ENCODE data around the gene OSBPL2. TPM values are rescaled to one million over a fixed set of nuclear protein-coding genes. Genes with fewer than 3 reads are reported as not detected.

Gene OSBPL2
- total and polyA plus RNA-seq, 4 experiments from 2014 or later, result 14.8 to 84.4 (median 49.1) TPM

- CTCF ChIA-PET (ENCODE audit: partially characterized antibody), result no interaction called here
- intact Hi-C loops (cut with micrococcal nuclease), result no loop called here
- H3K4me3 Mint-ChIP-seq, result no peak overlapping the region
These were observed 69.1 kb downstream of the OSBPL2 start for GRCh38 chr20:62307226-62308101.

GRCh38 chr20:62308102-62308822, 69.9 kb downstream of the OSBPL2 start:
- ChIA-PET CTCF (ENCODE audit: partially characterized antibody) (no interaction called here), POLR2A (ENCODE audit: partially characterized antibody) (no interaction called here)
- H3K4me3 ChIP-seq (ENCODE audit: low read length in 2 of 2), result no peak overlapping the region
- peaks cover 40% of the 10 kb centered on the region for H3K36me3 ChIP-seq (ENCODE audit: insufficient read depth, low read length)
- intact Hi-C loops (cut with micrococcal nuclease), result no loop called here
- Mint-ChIP-seq H3K27me3 (no peaks in the 10 kb centered on the region), H3K27ac (no peak overlapping the region), H3K9me3 (no peaks in the 10 kb centered on the region), H3K4me3 (no peak overlapping the region), H3K36me3 (peaks cover 11 to 24% of the 10 kb centered on the region in 2 donors), H3K4me1 (peaks cover 7 to 25% (median 16%) of the 10 kb centered on the region in 4 donors)
- no peaks in the 10 kb centered on the region for H3K9me3 ChIP-seq (ENCODE audit: control insufficient read depth in 1 of 2, low read length in 2 of 2)
- DNase-seq, result peak in 1 of 5 donors; percentile 33
- no peak overlapping the region for H3K27ac ChIP-seq (ENCODE audit: low read depth, low read length)
- peaks cover 27% of the 10 kb centered on the region for H3K4me1 ChIP-seq (ENCODE audit: insufficient read depth, low read length)
- no peaks in the 10 kb centered on the region for H3K27me3 ChIP-seq (ENCODE audit: insufficient read depth, low read length)

More at GRCh38 chr20:62307226-62308101, 69.1 kb downstream of the OSBPL2 start:
- H3K27ac Mint-ChIP-seq, result no peak overlapping the region
- H3K9me3 Mint-ChIP-seq, result no peaks in the 10 kb centered on the region
- DNase-seq, result peak in 1 of 5 donors; percentile 39
- peaks cover 27% of the 10 kb centered on the region for H3K4me1 ChIP-seq (ENCODE audit: insufficient read depth, low read length)
- H3K4me3 ChIP-seq (ENCODE audit: low read length in 2 of 2), result no peak overlapping the region
- H3K4me1 Mint-ChIP-seq, result peaks cover 7 to 25% (median 18%) of the 10 kb centered on the region in 4 donors
- peaks cover 40% of the 10 kb centered on the region for H3K36me3 ChIP-seq (ENCODE audit: insufficient read depth, low read length)
- POLR2A ChIA-PET (ENCODE audit: partially characterized antibody), result no interaction called here
- H3K27ac ChIP-seq (ENCODE audit: low read depth, low read length), result no peak overlapping the region
- H3K27me3 Mint-ChIP-seq, result no peaks in the 10 kb centered on the region
- no peaks in the 10 kb centered on the region for H3K9me3 ChIP-seq (ENCODE audit: control insufficient read depth in 1 of 2, low read length in 2 of 2)
- no peaks in the 10 kb centered on the region for H3K27me3 ChIP-seq (ENCODE audit: insufficient read depth, low read length)
- H3K36me3 Mint-ChIP-seq, result peaks cover 11 to 27% of the 10 kb centered on the region in 2 donors

- Mint-ChIP-seq H3K4me3 (no peak overlapping the region), H3K27me3 (no peaks in the 10 kb centered on the region), H3K9me3 (no peaks in the 10 kb centered on the region), H3K27ac (no peak overlapping the region), H3K4me1 (peaks cover 3 to 14% (median 7%) of the 10 kb centered on the region in 4 donors), H3K36me3 (peaks cover 11 to 16% of the 10 kb centered on the region in 2 donors)
- peaks cover 17% of the 10 kb centered on the region for H3K4me1 ChIP-seq (ENCODE audit: insufficient read depth, low read length)
- no peak overlapping the region for H3K4me3 ChIP-seq (ENCODE audit: low read length in 2 of 2)
- no peak overlapping the region for H3K27ac ChIP-seq (ENCODE audit: low read depth, low read length)
- CTCF ChIA-PET (ENCODE audit: partially characterized antibody), result no interaction called here
- POLR2A ChIA-PET (ENCODE audit: partially characterized antibody), result no interaction called here
- peak in 1 of 5 donors; percentile 5 for DNase-seq
- H3K27me3 ChIP-seq (ENCODE audit: insufficient read depth, low read length), result no peaks in the 10 kb centered on the region
- H3K9me3 ChIP-seq (ENCODE audit: control insufficient read depth in 1 of 2, low read length in 2 of 2), result no peaks in the 10 kb centered on the region
- H3K36me3 ChIP-seq (ENCODE audit: insufficient read depth, low read length), result peaks cover 40% of the 10 kb centered on the region
- intact Hi-C loops (cut with micrococcal nuclease), result no loop called here
These were observed 71.0 kb downstream of the OSBPL2 start for GRCh38 chr20:62309198-62309944.

GRCh38 chr20:62309947-62310756, 71.8 kb downstream of the OSBPL2 start:
- Histone ChIP-seq H3K4me3 (ENCODE audit: low read length in 2 of 2) (no peak overlapping the region), H3K36me3 (ENCODE audit: insufficient read depth, low read length) (peaks cover 38% of the 10 kb centered on the region), H3K27me3 (ENCODE audit: insufficient read depth, low read length) (no peaks in the 10 kb centered on the region), H3K4me1 (ENCODE audit: insufficient read depth, low read length) (peaks cover 9% of the 10 kb centered on the region), H3K27ac (ENCODE audit: low read depth, low read length) (no peak overlapping the region), H3K9me3 (ENCODE audit: control insufficient read depth in 1 of 2, low read length in 2 of 2) (no peaks in the 10 kb centered on the region)
- intact Hi-C loops (cut with micrococcal nuclease), result no loop called here
- peak in 1 of 5 donors; percentile 24 for DNase-seq
- H3K9me3 Mint-ChIP-seq, result no peaks in the 10 kb centered on the region
- ChIA-PET CTCF (ENCODE audit: partially characterized antibody) (no interaction called here), POLR2A (ENCODE audit: partially characterized antibody) (no interaction called here)
- H3K27me3 Mint-ChIP-seq, result no peaks in the 10 kb centered on the region
- no peak overlapping the region for H3K4me3 Mint-ChIP-seq
- peaks cover 3 to 6% (median 4%) of the 10 kb centered on the region in 4 donors for H3K4me1 Mint-ChIP-seq
- H3K27ac Mint-ChIP-seq, result no peak overlapping the region
- H3K36me3 Mint-ChIP-seq, result peaks cover 10 to 11% of the 10 kb centered on the region in 2 donors

GRCh38 chr20:62310757-62311121, 72.4 kb downstream of the OSBPL2 start:
- Mint-ChIP-seq H3K27ac (no peak overlapping the region), H3K4me3 (no peak overlapping the region), H3K36me3 (peaks cover 7% of the 10 kb centered on the region in 2 donors), H3K27me3 (no peaks in the 10 kb centered on the region), H3K4me1 (peaks cover 0 to under 1% (median 0%) of the 10 kb centered on the region in 4 donors), H3K9me3 (no peaks in the 10 kb centered on the region)
- intact Hi-C loops (cut with micrococcal nuclease), result no loop called here
- Histone ChIP-seq H3K27me3 (ENCODE audit: insufficient read depth, low read length) (no peaks in the 10 kb centered on the region), H3K36me3 (ENCODE audit: insufficient read depth, low read length) (peaks cover 32% of the 10 kb centered on the region), H3K4me3 (ENCODE audit: low read length in 2 of 2) (no peak overlapping the region), H3K9me3 (ENCODE audit: control insufficient read depth in 1 of 2, low read length in 2 of 2) (no peaks in the 10 kb centered on the region), H3K27ac (ENCODE audit: low read depth, low read length) (no peak overlapping the region), H3K4me1 (ENCODE audit: insufficient read depth, low read length) (peaks cover 3% of the 10 kb centered on the region)
- POLR2A ChIA-PET (ENCODE audit: partially characterized antibody), result no interaction called here
- CTCF ChIA-PET (ENCODE audit: partially characterized antibody), result no interaction called here
- DNase-seq, result peak in 1 of 5 donors; percentile 18

GRCh38 chr20:62311150-62311549, 72.8 kb downstream of the OSBPL2 start:
- no peaks in the 10 kb centered on the region for H3K9me3 ChIP-seq (ENCODE audit: control insufficient read depth in 1 of 2, low read length in 2 of 2)
- no peaks in the 10 kb centered on the region for H3K27me3 ChIP-seq (ENCODE audit: insufficient read depth, low read length)
- no peak overlapping the region for H3K4me3 ChIP-seq (ENCODE audit: low read length in 2 of 2)
- Mint-ChIP-seq H3K4me3 (no peak overlapping the region), H3K9me3 (no peaks in the 10 kb centered on the region), H3K27me3 (no peaks in the 10 kb centered on the region), H3K4me1 (no peaks in the 10 kb centered on the region), H3K27ac (no peak overlapping the region), H3K36me3 (peaks cover 5% of the 10 kb centered on the region in 2 donors)
- POLR2A ChIA-PET (ENCODE audit: partially characterized antibody), result no interaction called here
- CTCF ChIA-PET (ENCODE audit: partially characterized antibody), result no interaction called here
- no peaks in the 10 kb centered on the region for H3K4me1 ChIP-seq (ENCODE audit: insufficient read depth, low read length)
- no peak overlapping the region for H3K27ac ChIP-seq (ENCODE audit: low read depth, low read length)
- H3K36me3 ChIP-seq (ENCODE audit: insufficient read depth, low read length), result peaks cover 28% of the 10 kb centered on the region
- intact Hi-C loops (cut with micrococcal nuclease), result no loop called here
- peak in 1 of 5 donors; percentile 19 for DNase-seq

All from CD4-positive, alpha-beta memory T cell (primary cell).